Thyroid gland (tissue), 4 donors: ENCODE measurements around the gene S1PR4. TPM values are rescaled to one million over a fixed set of nuclear protein-coding genes. Genes with fewer than 3 reads are reported as not detected.
A peak's percentile ranks its signal among the peaks of the same experiment; 100 is the strongest.

Experiments used
- DNase-seq, 2 donors: peaks; one replicate each; pipeline ENCODE4 v3.0.0-alpha.2; 2019
- H3K27ac ChIP-seq, 3 donors: fragments of 200-600 bp; sonication (generic); 1 replicate in 2 of 3; 2 replicates in 1 of 3; pipeline ENCODE4 v1.5.1; 2016 to 2019; ENCODE audit warnings: mild to moderate bottlenecking in 1 of 3, moderate library complexity in 1 of 3
- H3K27me3 ChIP-seq: fragments of 200-600 bp; sonication (generic); one replicate; pipeline ENCODE4 v1.5.1; 2019
- H3K36me3 ChIP-seq, 2 donors: fragments of 200-600 bp; sonication (generic); one replicate each; pipeline ENCODE4 v1.5.1; 2016 to 2019
- H3K4me1 ChIP-seq, 2 donors: fragments of 200-600 bp; sonication (generic); one replicate each; pipeline ENCODE4 v1.5.1; 2017 to 2019
- H3K4me3 ChIP-seq, 3 donors: fragments of 200-600 bp; sonication (generic); replicated peaks in 1 of 3; 1 replicate in 2 of 3; 2 replicates in 1 of 3; pipeline ENCODE4 v1.5.1; 2016; ENCODE audit warnings: mild to moderate bottlenecking in 1 of 3
- H3K9me3 ChIP-seq: fragments of 200-600 bp; sonication (generic); one replicate; pipeline ENCODE4 v1.5.1; 2017
- POLR2A ChIP-seq, 2 donors: fragments of 450-650 bp; IDR thresholded peaks; one replicate each; pipeline ENCODE4 v1.6.1; 2017; ENCODE audit warnings: antibody characterized with exemption in 2 of 2, mild to moderate bottlenecking in 2 of 2, moderate library complexity in 1 of 2
- WGBS, 2 donors: methylation state at CpG; one replicate each; pipeline ENCODE4 v1.1.5; 2017; 5-methylcytosine and 5-hydroxymethylcytosine counted together
- intact Hi-C: fragments of 100-400 bp; cut with DNase I; formaldehyde crosslinking; loops from one replicate; pipeline ENCODE4 v1.15.1; 2023
- total RNA-seq, 4 donors: library from RNA; depleted of rRNA; stranded (reverse); fragments of >200 nt; gene quantifications; one replicate each; pipeline ENCODE4 v1.2.3, GENCODE V29; 2016
- TF ChIP-seq, protein P1 (sequence below), 6 experiments: fragments of 200-600 bp in 3 of 6; fragments of 450-650 bp in 3 of 6; sonication (generic) in 3 of 6; IDR thresholded peaks; one replicate each; pipeline ENCODE4 v1.5.1; 2016 to 2019; ENCODE audit warnings: antibody characterized with exemption in 6 of 6, mild to moderate bottlenecking in 2 of 6, inconsistent platforms in 1 of 6, moderate library complexity in 1 of 6

Gene S1PR4
- total RNA-seq: 1 to 10 TPM; 2.1 to 5.4 (median 3.4) TPM

DNA sequence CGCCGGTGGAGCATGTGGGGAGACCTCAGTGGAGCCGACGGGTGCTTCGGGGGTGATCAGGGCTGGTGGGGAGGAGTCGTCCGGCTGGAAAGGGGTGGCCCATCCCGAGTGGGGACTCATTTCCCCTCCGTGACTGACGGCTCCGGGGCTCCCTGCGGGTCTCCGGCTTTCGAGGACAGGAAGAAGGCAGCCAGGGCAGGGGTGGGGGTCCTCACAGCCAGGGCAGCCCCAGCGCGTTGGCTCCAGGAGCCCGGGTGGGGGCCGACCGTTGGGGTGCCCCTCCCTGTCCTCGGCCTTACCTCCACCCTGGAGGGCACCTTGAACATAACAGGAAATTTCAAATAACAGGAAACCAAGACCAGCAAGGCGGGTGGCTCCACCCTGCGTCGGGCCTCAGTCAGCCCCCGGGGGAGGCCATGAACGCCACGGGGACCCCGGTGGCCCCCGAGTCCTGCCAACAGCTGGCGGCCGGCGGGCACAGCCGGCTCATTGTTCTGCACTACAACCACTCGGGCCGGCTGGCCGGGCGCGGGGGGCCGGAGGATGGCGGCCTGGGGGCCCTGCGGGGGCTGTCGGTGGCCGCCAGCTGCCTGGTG lies at the start of gene S1PR4:
TSS of gene S1PR4 (plus strand) at position 393 of the 596 bp plus-strand sequence. CDS start at position 417, 24 bp downstream.
- 56 to 70% methylated on average over 10 to 29 of the region's 42 CpGs for WGBS, 2 donors
- H3K4me3 ChIP-seq: no peak within 1 kb of the TSS
- H3K27me3 ChIP-seq: no peaks in the 10 kb centered on the region
- DNase-seq: no peak
- no peaks in the 10 kb centered on the region for H3K36me3 ChIP-seq
- H3K9me3 ChIP-seq: no peaks in the 10 kb centered on the region
- H3K4me1 ChIP-seq: peaks cover 18 to 23% of the 10 kb centered on the region in 2 donors
- H3K27ac ChIP-seq: peak within 1 kb of the TSS in 2 of 3 donors; percentile 17 to 49
- intact Hi-C loops: no loop called here
- TF ChIP-seq POLR2A (IDR thresholded peaks at IDR 0.05): no peak
- TF ChIP-seq, protein P1, sequence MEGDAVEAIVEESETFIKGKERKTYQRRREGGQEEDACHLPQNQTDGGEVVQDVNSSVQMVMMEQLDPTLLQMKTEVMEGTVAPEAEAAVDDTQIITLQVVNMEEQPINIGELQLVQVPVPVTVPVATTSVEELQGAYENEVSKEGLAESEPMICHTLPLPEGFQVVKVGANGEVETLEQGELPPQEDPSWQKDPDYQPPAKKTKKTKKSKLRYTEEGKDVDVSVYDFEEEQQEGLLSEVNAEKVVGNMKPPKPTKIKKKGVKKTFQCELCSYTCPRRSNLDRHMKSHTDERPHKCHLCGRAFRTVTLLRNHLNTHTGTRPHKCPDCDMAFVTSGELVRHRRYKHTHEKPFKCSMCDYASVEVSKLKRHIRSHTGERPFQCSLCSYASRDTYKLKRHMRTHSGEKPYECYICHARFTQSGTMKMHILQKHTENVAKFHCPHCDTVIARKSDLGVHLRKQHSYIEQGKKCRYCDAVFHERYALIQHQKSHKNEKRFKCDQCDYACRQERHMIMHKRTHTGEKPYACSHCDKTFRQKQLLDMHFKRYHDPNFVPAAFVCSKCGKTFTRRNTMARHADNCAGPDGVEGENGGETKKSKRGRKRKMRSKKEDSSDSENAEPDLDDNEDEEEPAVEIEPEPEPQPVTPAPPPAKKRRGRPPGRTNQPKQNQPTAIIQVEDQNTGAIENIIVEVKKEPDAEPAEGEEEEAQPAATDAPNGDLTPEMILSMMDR (IDR thresholded peaks at IDR 0.05): no peak

GRCh38 chr19:3129112-3129511 lies 49.5 kb upstream of the S1PR4 start:
- no peaks in the 10 kb centered on the region for H3K36me3 ChIP-seq
- TF ChIP-seq POLR2A (IDR thresholded peaks at IDR 0.05): no peak
- TF ChIP-seq, protein P1 (IDR thresholded peaks at IDR 0.05): peak in 3 of 6 experiments; percentile 42 to 57 (median 53)
- no peaks in the 10 kb centered on the region for H3K27me3 ChIP-seq
- H3K27ac ChIP-seq: no peak overlapping the region
- intact Hi-C loops: loop anchor here (5.0 kb wide), 1 partner anchor 33 kb away; no protein-coding TSS in a partner anchor
- no peaks in the 10 kb centered on the region for H3K9me3 ChIP-seq
- WGBS, 2 donors: 22 to 23% methylated on average over 1 of the region's 1 CpG
- no peaks in the 10 kb centered on the region for H3K4me1 ChIP-seq
- no peak for DNase-seq
- no peak overlapping the region for H3K4me3 ChIP-seq

DNA sequence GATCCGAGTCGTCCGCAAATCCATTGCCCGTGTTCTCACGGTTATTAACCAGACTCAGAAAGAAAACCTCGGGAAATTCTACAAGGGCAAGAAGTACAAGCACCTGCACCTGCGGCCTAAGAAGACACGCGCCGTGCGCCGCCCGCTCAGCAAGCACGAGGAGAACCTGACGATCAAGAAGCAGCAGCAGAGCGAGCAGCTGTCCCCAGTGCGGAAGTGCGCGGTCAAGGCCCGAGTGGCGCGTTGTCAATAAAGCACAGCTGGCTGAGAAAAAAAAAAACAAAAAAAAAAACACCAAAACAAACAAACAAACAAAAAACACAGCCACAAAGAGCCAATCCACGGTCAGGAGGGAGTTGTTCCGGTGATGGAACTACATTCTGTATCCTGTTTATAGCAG lies 47.4 kb upstream of the S1PR4 start:
- H3K27me3 ChIP-seq: no peaks in the 10 kb centered on the region
- no peaks in the 10 kb centered on the region for H3K9me3 ChIP-seq
- DNase-seq: no peak
- H3K27ac ChIP-seq: no peak overlapping the region
- H3K4me3 ChIP-seq: no peak overlapping the region
- intact Hi-C loops: no loop called here
- no peaks in the 10 kb centered on the region for H3K36me3 ChIP-seq
- H3K4me1 ChIP-seq: no peaks in the 10 kb centered on the region
- WGBS, 2 donors: 94 to 95% methylated on average over 24 of the region's 24 CpGs
- TF ChIP-seq, protein P1 (IDR thresholded peaks at IDR 0.05): no peak
- TF ChIP-seq POLR2A (IDR thresholded peaks at IDR 0.05): no peak

- Histone ChIP-seq H3K4me3 (no peak overlapping the region), H3K27ac (no peak overlapping the region), H3K27me3 (no peaks in the 10 kb centered on the region), H3K36me3 (no peaks in the 10 kb centered on the region), H3K4me1 (no peaks in the 10 kb centered on the region), H3K9me3 (no peaks in the 10 kb centered on the region)
- WGBS, 2 donors: 60 to 73% methylated on average over 13 to 23 of the region's 24 CpGs
- TF ChIP-seq, protein P1 (IDR thresholded peaks at IDR 0.05): no peak
- TF ChIP-seq POLR2A (IDR thresholded peaks at IDR 0.05): no peak
- DNase-seq: no peak
- intact Hi-C loops: no loop called here
These were observed 45.4 kb upstream of the S1PR4 start for GRCh38 chr19:3132971-3133792.

DNA sequence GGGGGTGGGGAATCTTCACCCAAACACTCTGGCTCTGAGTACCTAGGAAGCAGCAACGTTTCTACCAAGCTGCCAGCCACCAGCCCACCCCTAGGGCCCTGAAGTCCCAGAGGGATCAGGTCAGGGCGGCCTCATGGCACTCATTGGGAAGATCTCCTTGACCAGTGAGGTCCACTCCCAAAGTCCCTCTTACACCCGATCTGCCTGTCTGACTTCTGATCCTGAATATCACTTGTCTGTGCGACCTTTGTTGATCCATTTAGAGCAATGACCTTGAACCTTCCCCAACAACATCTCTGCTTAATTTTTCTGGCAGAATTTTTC lies 44.8 kb upstream of the S1PR4 start:
- DNase-seq: no peak
- Histone ChIP-seq H3K27me3 (no peaks in the 10 kb centered on the region), H3K9me3 (no peaks in the 10 kb centered on the region), H3K27ac (no peak overlapping the region), H3K36me3 (no peaks in the 10 kb centered on the region), H3K4me3 (no peak overlapping the region), H3K4me1 (no peaks in the 10 kb centered on the region)
- intact Hi-C loops: no loop called here
- 67 to 74% methylated on average over 4 of the region's 4 CpGs for WGBS, 2 donors
- TF ChIP-seq, protein P1 (IDR thresholded peaks at IDR 0.05): no peak
- TF ChIP-seq POLR2A (IDR thresholded peaks at IDR 0.05): no peak
